SK-N-SH (cell line): ENCODE results near the gene CD24. TPM values are rescaled to one million over a fixed set of nuclear protein-coding genes. Genes with fewer than 3 reads are reported as not detected.

Source experiments
- CTCF ChIA-PET: fragments of 300-600, 350-600 bp; formaldehyde crosslinking; extraction: SDS; loops from one replicate; lab custom pipeline; 2021; lab: Yijun Ruan, JAX
- POLR2A ChIA-PET: fragments of 350-600 bp; sonication (Branson Sonifier 250); formaldehyde crosslinking; extraction: SDS; loops from one replicate; lab custom pipeline; 2020; ENCODE audit warnings: antibody characterized with exemption, inconsistent platforms; lab: Yijun Ruan, JAX
- DNase-seq: peaks from one replicate; pipeline ENCODE4 v3.0.0; 2012
- H2AFZ ChIP-seq: fragments of 200-600 bp; sonication (generic); 2 replicates; pipeline ENCODE4 v1.8.1; 2016; ENCODE audit warnings: antibody characterized with exemption, mild to moderate bottlenecking, low read depth
- H3F3A ChIP-seq: fragments of 200-600 bp; sonication (generic); replicated peaks from 2 replicates; pipeline ENCODE3; 2016; ENCODE audit warnings: antibody characterized with exemption, mild to moderate bottlenecking; ENCODE audit not compliant: insufficient read depth
- H3K27ac ChIP-seq, 2 experiments: fragments of 200-500 bp in 1 of 2; fragments of 200-600 bp in 1 of 2; sonication (Bioruptor generic) in 1 of 2; sonication (generic), shearing (Covaris generic) in 1 of 2; 2 replicates each; pipeline versions ENCODE4 v1.5.1 to v1.6.1; 2014 to 2016; ENCODE audit warnings: low read depth in 2 of 2, inconsistent platforms in 1 of 2, low read length in 1 of 2, mild to moderate bottlenecking in 1 of 2, mixed read lengths in 1 of 2
- H3K27me3 ChIP-seq: fragments of 200-600 bp; sonication (generic), shearing (Covaris generic); 2 replicates; pipeline ENCODE4 v1.6.1; 2016; ENCODE audit warnings: mixed run types; ENCODE audit not compliant: insufficient read depth
- H3K36me3 ChIP-seq, 2 experiments: fragments of 200-500 bp in 1 of 2; fragments of 200-600 bp in 1 of 2; sonication (Bioruptor generic) in 1 of 2; sonication (generic) in 1 of 2; replicated peaks in 1 of 2; 2 replicates each; pipeline versions ENCODE3 to v1.5.1; 2014 to 2016; ENCODE audit warnings: low read length in 1 of 2, mild to moderate bottlenecking in 1 of 2; ENCODE audit not compliant: insufficient read depth in 2 of 2, control insufficient read depth in 1 of 2
- H3K4me1 ChIP-seq, 2 experiments: fragments of 200-500 bp in 1 of 2; fragments of 200-600 bp in 1 of 2; sonication (Bioruptor generic) in 1 of 2; sonication (generic), shearing (Covaris generic) in 1 of 2; 2 replicates each; pipeline versions ENCODE4 v1.5.1 to v1.6.1; 2014 to 2016; ENCODE audit warnings: low read depth in 1 of 2, low read length in 1 of 2, mixed run types in 1 of 2; ENCODE audit not compliant: insufficient read depth in 2 of 2, control insufficient read depth in 1 of 2
- H3K4me2 ChIP-seq: fragments of 200-600 bp; sonication (generic), shearing (Covaris generic); 2 replicates; pipeline ENCODE4 v1.6.1; 2017; ENCODE audit warnings: mixed run types
- H3K4me3 ChIP-seq, 2 experiments: fragments of 200-500 bp in 1 of 2; fragments of 200-600 bp in 1 of 2; sonication (Bioruptor generic) in 1 of 2; sonication (generic), shearing (Covaris generic) in 1 of 2; 2 replicates each; pipeline versions ENCODE4 v1.5.1 to v1.8.1; 2014 to 2016; ENCODE audit warnings: low read depth in 2 of 2, inconsistent platforms in 1 of 2, low read length in 1 of 2, mild to moderate bottlenecking in 1 of 2, mixed read lengths in 1 of 2, moderate library complexity in 1 of 2
- H3K79me2 ChIP-seq: fragments of 200-600 bp; sonication (generic); 2 replicates; pipeline ENCODE4 v1.8.1; 2017; ENCODE audit warnings: mild to moderate bottlenecking; ENCODE audit not compliant: insufficient read depth
- H3K9ac ChIP-seq: fragments of 200-600 bp; sonication (generic); 2 replicates; pipeline ENCODE4 v1.6.1; 2017; ENCODE audit warnings: mixed run types
- H3K9me2 ChIP-seq: fragments of 200-600 bp; sonication (generic); 2 replicates; pipeline ENCODE4 v1.6.1; 2017; ENCODE audit warnings: mixed run types
- H3K9me3 ChIP-seq: fragments of 200-600 bp; sonication (generic); 2 replicates; pipeline ENCODE4 v1.6.1; 2017; ENCODE audit warnings: mixed run types, mild to moderate bottlenecking, moderate library complexity
- H4K20me1 ChIP-seq: fragments of 200-600 bp; sonication (generic); 2 replicates; pipeline ENCODE4 v1.6.1; 2017; ENCODE audit warnings: mild to moderate bottlenecking, mixed run types; ENCODE audit not compliant: insufficient read depth
- CTCF ChIP-seq: fragments of 200-600 bp; sonication (generic); IDR thresholded peaks from 2 replicates; pipeline ENCODE4 v1.6.1; 2017; ENCODE audit warnings: antibody characterized with exemption, mild to moderate bottlenecking, moderate library complexity
- EP300 ChIP-seq, 2 experiments: IDR thresholded peaks; 2 replicates each; pipeline versions ENCODE4 v1.4.0 to v1.6.1; 2012; ENCODE audit warnings: borderline replicate concordance in 1 of 2, low read depth in 1 of 2, low read length in 1 of 2
- FOXM1 ChIP-seq: IDR thresholded peaks from 2 replicates; pipeline ENCODE4 v1.4.0; 2012; ENCODE audit warnings: low read depth, mild to moderate bottlenecking
- GATA2 ChIP-seq: sonication (generic); formaldehyde crosslinking; IDR thresholded peaks from 2 replicates; pipeline ENCODE4 v1.5.0; 2020; ENCODE audit warnings: mild to moderate bottlenecking, missing genetic modification reagents
- MAX ChIP-seq: IDR thresholded peaks from 2 replicates; pipeline ENCODE4 v1.4.0; 2012; ENCODE audit warnings: low read depth
- MEF2A ChIP-seq: IDR thresholded peaks from 2 replicates; pipeline ENCODE4 v1.4.0; 2012; ENCODE audit warnings: low read depth, borderline replicate concordance
- REST ChIP-seq: IDR thresholded peaks from 2 replicates; pipeline ENCODE4 v1.6.1; 2012; ENCODE audit warnings: mild to moderate bottlenecking, low read depth, low read length, moderate library complexity
- TAF1 ChIP-seq: IDR thresholded peaks from 2 replicates; pipeline ENCODE4 v1.6.1; 2012; ENCODE audit warnings: low read depth, mild to moderate bottlenecking, low read length, moderate library complexity, borderline replicate concordance
- USF1 ChIP-seq: IDR thresholded peaks from 2 replicates; pipeline ENCODE4 v1.4.0; 2012; ENCODE audit warnings: low read depth, borderline replicate concordance
- YY1 ChIP-seq: IDR thresholded peaks from 2 replicates; pipeline ENCODE4 v1.4.0; 2012; ENCODE audit warnings: low read depth, mild to moderate bottlenecking
- WGBS: methylation state at CpG from one replicate; pipeline ENCODE4 v1.1.6; 2017; ENCODE audit warnings: low lambda C conversion rate; 5-methylcytosine and 5-hydroxymethylcytosine counted together
- polyA plus RNA-seq, 3 experiments: library from polyadenylated mRNA; depleted of rRNA; stranded (reverse); fragments of >200 nt; gene quantifications; 2 replicates each; pipeline ENCODE4 v1.2.3, GENCODE V29; 2012

The CD24 gene
- polyA plus RNA-seq, 1 of the 3 experiments (the other 2 are of a cell fraction) = 1.9 TPM

- TF ChIP-seq YY1 = no peak
- TF ChIP-seq MAX = no peak
Observed at GRCh38 chr6:106939848-106940247, 34.7 kb downstream of the CD24 start (continued).

GRCh38 chr6:106939208-106939607 lies 35.3 kb downstream of the CD24 start:
- no peaks in the 10 kb centered on the region for H3K79me2 ChIP-seq
- TF ChIP-seq TAF1 (no peak), MEF2A (no peak), FOXM1 (no peak), EP300 (IDR thresholded peaks at IDR 0.05; ENCODE audit: borderline replicate concordance in 1 of 2, low read depth in 1 of 2, low read length in 1 of 2) (no peak), CTCF (no peak), GATA2 (CRISPR knock-in tag) (no peak)
- TF ChIP-seq, all 33 proteins: peak for 0
- no peak overlapping the region for H3K9ac ChIP-seq
- DNase-seq = no peak
- H3K4me2 ChIP-seq = no peak overlapping the region
- ChIA-PET CTCF (interaction anchor here (1.5 kb wide), 1 partner anchor 20 kb away, joined by 3 read pairs; no protein-coding TSS in a partner anchor), POLR2A (no interaction called here)
- 0 out of 2 replicates have a peak, but pooled peaks cover 7% of the 10 kb centered on the region for H3K27me3 ChIP-seq
- H3F3A ChIP-seq = no peaks in the 10 kb centered on the region
- H2AFZ ChIP-seq = no peak overlapping the region
- no peaks in the 10 kb centered on the region for H3K4me1 ChIP-seq
- H4K20me1 ChIP-seq = no peaks in the 10 kb centered on the region
- H3K9me2 ChIP-seq = no peaks in the 10 kb centered on the region
- WGBS = 58% methylated on average over 3 of the region's 3 CpGs
- H3K4me3 ChIP-seq = no peak overlapping the region
- no peak overlapping the region for H3K27ac ChIP-seq
- H3K9me3 ChIP-seq = no peaks in the 10 kb centered on the region
- no peaks in the 10 kb centered on the region for H3K36me3 ChIP-seq

- TF ChIP-seq USF1 (no peak), REST (peak; percentile 98)
- no peaks in the 10 kb centered on the region for H4K20me1 ChIP-seq
- 24% methylated on average over 5 of the region's 5 CpGs for WGBS
- no peak overlapping the region for H3K9ac ChIP-seq
- H3K27ac ChIP-seq = no peak overlapping the region
- H3K79me2 ChIP-seq = no peaks in the 10 kb centered on the region
- H3K4me2 ChIP-seq = no peak overlapping the region
- H3K4me3 ChIP-seq = no peak overlapping the region
- H3K9me3 ChIP-seq = no peaks in the 10 kb centered on the region
- ChIA-PET CTCF (no interaction called here), POLR2A (no interaction called here)
- H3K36me3 ChIP-seq = no peaks in the 10 kb centered on the region
- H3K9me2 ChIP-seq = no peaks in the 10 kb centered on the region
- DNase-seq = no peak
- H2AFZ ChIP-seq = no peak overlapping the region
- no peaks in the 10 kb centered on the region for H3F3A ChIP-seq
- H3K27me3 ChIP-seq = no peaks in the 10 kb centered on the region
- no peaks in the 10 kb centered on the region for H3K4me1 ChIP-seq
Observed at GRCh38 chr6:106927531-106928398, 46.8 kb downstream of the CD24 start.
